Right lobe of liver (tissue), 6 donors: Measurements from ENCODE around the gene MYL5. TPM values are rescaled to one million over a fixed set of nuclear protein-coding genes. Genes with fewer than 3 reads are reported as not detected.
"Not testable (repeated sequence)": the region's sequence is repeated elsewhere in the genome, so short reads cannot be mapped to it uniquely, and the experiment has no call there.

Source experiments
- ATAC-seq, 4 donors: fragments of 200-7000 bp; cut with Tn5 transposase; one replicate each; pipeline ENCODE4 v1.9.1; 2020; ENCODE audit warnings: mild to moderate bottlenecking in 4 of 4, moderate library complexity in 4 of 4
- DNase-seq, 3 donors: peaks; one replicate each; pipeline ENCODE4 v3.0.0-alpha.2; 2020
- H3K27ac ChIP-seq, 3 donors: fragments of 200-600 bp; one replicate each; pipeline ENCODE4 v1.8.0; 2022
- H3K27me3 ChIP-seq, 2 donors: fragments of 200-600 bp; one replicate each; pipeline ENCODE4 v1.8.0; 2022
- H3K36me3 ChIP-seq, 4 donors: fragments of 200-600 bp; sonication (generic) in 1 of 4; one replicate each; pipeline versions ENCODE4 v1.5.1 to v1.8.0; 2017 to 2022; ENCODE audit warnings: control low read depth in 1 of 4
- H3K4me1 ChIP-seq, 4 donors: fragments of 200-600 bp; sonication (generic) in 1 of 4; one replicate each; pipeline versions ENCODE4 v1.5.1 to v1.8.0; 2017 to 2022; ENCODE audit warnings: control low read depth in 1 of 4
- H3K4me3 ChIP-seq, 3 donors: fragments of 200-600 bp; one replicate each; pipeline ENCODE4 v1.8.0; 2022
- H3K9me3 ChIP-seq, 4 donors: fragments of 200-600 bp; sonication (generic) in 1 of 4; one replicate each; pipeline versions ENCODE4 v1.5.1 to v1.8.0; 2017 to 2022; ENCODE audit warnings: control low read depth in 1 of 4
- POLR2A ChIP-seq: fragments of 450-650 bp; IDR thresholded peaks from one replicate; pipeline ENCODE4 v1.6.1; 2017; ENCODE audit warnings: antibody characterized with exemption, mild to moderate bottlenecking
- WGBS: methylation state at CpG from one replicate; pipeline ENCODE4 v1.1.6; 2018; ENCODE audit warnings: low coverage, low lambda C conversion rate; ENCODE audit not compliant: insufficient coverage; ENCODE audit errors: missing lambda C conversion rate; 5-methylcytosine and 5-hydroxymethylcytosine counted together
- intact Hi-C, 2 donors: fragments of 100-400 bp; cut with DNase I; formaldehyde crosslinking; loops; one replicate each; pipeline versions ENCODE4 v1.11.2 to v1.14.1; 2022
- total RNA-seq, 6 experiments: library from RNA; depleted of rRNA in 2 of 6; stranded (reverse); fragments of >200 nt in 2 of 6; fragmentation: NEBNext Ultra II Directional in 3 of 6; extraction: Animal tissue kit (Norgen Biotek cat#: 25700) in 3 of 6; gene quantifications; one replicate each; pipeline versions ENCODE4 v1.1.0 to v1.2.4, GENCODE V29; 2016 to 2023
- TF ChIP-seq, protein P1 (sequence below), 4 donors: fragments of 200-600 bp in 3 of 4; fragments of 450-650 bp in 1 of 4; IDR thresholded peaks; one replicate each; pipeline versions ENCODE4 v1.5.1 to v1.8.0; 2016 to 2022; ENCODE audit warnings: antibody characterized with exemption in 4 of 4, mild to moderate bottlenecking in 2 of 4
- donor health status: DM: no; HTN: yes; CAD: no.
- donor health status: DM: no; HTN: no; CAD: no.
- donor health status: DM: no; HTN: no; CAD: no.
- donor health status: DM: no; HTN: yes; CAD: no.
- donor health status: DM: no; HTN: yes; CAD: no.

The MYL5 gene
- total RNA-seq, 6 experiments from 2014 or later, result 6.9 to 9.2 (median 8.4) TPM

DNA sequence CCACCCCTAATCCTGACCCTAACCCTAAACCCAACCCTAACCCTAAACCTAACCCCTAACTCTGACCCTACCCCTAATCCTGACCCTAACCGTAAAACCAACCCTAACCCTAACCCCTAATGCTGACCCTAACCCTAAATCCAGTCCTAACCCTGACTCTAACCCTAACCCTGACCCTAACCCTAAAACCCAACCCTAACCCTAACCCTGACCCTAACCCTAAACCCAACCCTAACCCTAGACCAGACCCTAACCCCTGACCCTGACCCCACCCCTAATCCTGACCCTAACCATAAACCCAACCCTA is 30.6 kb downstream of the MYL5 start:
- intact Hi-C loops, result no loop called here
- peaks cover 0 to 5% (median 0%) of the 10 kb centered on the region in 4 donors for H3K4me1 ChIP-seq
- no peaks in the 10 kb centered on the region for H3K27me3 ChIP-seq
- no peak for ATAC-seq
- H3K27ac ChIP-seq, result no peak overlapping the region
- no peaks in the 10 kb centered on the region for H3K9me3 ChIP-seq
- H3K4me3 ChIP-seq, result peak overlapping the region in 2 of 3 donors; percentile 79 to 83
- H3K36me3 ChIP-seq, result no peaks in the 10 kb centered on the region
- TF ChIP-seq, protein P1, sequence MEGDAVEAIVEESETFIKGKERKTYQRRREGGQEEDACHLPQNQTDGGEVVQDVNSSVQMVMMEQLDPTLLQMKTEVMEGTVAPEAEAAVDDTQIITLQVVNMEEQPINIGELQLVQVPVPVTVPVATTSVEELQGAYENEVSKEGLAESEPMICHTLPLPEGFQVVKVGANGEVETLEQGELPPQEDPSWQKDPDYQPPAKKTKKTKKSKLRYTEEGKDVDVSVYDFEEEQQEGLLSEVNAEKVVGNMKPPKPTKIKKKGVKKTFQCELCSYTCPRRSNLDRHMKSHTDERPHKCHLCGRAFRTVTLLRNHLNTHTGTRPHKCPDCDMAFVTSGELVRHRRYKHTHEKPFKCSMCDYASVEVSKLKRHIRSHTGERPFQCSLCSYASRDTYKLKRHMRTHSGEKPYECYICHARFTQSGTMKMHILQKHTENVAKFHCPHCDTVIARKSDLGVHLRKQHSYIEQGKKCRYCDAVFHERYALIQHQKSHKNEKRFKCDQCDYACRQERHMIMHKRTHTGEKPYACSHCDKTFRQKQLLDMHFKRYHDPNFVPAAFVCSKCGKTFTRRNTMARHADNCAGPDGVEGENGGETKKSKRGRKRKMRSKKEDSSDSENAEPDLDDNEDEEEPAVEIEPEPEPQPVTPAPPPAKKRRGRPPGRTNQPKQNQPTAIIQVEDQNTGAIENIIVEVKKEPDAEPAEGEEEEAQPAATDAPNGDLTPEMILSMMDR (IDR thresholded peaks at IDR 0.05), result no peak
- no peak for TF ChIP-seq POLR2A
- WGBS, result 92% methylated on average over 1 of the region's 1 CpG
- DNase-seq, result no peak

DNA sequence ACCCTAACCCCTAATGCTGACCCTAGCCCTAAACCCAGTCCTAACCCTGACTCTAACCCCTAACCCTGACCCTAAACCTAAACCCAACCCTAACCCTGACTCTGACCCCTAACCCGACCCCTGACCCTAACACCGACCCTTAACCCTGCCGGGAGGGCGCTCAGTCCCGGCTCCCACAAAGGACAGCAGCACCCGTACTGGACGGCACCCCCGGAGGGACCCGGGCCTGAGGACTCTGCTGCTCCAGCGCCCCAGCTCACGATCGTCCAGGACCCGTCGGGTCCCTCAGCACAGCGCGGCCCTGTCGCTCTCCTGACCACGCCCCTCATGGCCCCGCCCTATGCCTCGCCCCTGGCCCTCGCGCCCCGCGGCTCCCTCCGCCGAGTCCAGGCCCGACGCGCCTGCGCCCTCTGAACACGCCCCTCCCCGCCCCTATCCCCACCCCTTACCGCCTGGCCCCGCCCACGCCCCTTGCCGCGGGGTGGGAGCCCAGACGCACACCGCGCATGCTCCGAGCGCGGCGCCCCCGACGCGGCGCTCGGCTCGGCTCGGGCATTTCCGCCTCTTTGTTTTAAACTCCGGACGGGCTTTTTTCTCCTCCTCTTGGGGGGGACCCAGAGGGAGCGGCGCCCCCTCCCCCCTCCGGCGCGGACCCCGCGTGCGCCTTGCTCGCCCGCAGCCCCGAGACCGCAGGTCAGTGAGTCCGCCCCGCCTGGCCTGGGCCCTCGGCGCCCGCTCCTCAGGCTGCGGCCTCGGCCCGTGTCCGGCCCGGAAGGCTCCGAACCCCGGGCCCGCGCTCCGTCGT is 31.1 kb downstream of the MYL5 start, which contains the start of gene PCGF3:
Gene PCGF3 (plus strand): TSS at position 555 of the 805 bp plus-strand sequence. CDS start 27,849 bp downstream, outside the sequence.
- Histone ChIP-seq H3K36me3 (no peaks in the 10 kb centered on the region), H3K9me3 (no peaks in the 10 kb centered on the region), H3K4me1 (peaks cover 0 to 5% (median 0%) of the 10 kb centered on the region in 4 donors), H3K27me3 (no peaks in the 10 kb centered on the region), H3K4me3 (peak within 1 kb of the TSS; percentile 79 to 96 (median 83)), H3K27ac (peak within 1 kb of the TSS; percentile 79 to 95 (median 81))
- peak; percentile 96 to 98 (median 97) for ATAC-seq
- intact Hi-C loops, result no loop called here
- TF ChIP-seq POLR2A, result peak; percentile 69
- TF ChIP-seq, protein P1 (IDR thresholded peaks at IDR 0.05), result no peak
- peak; percentile 99 for DNase-seq
- 3% methylated on average over 33 of the region's 82 CpGs for WGBS

DNA sequence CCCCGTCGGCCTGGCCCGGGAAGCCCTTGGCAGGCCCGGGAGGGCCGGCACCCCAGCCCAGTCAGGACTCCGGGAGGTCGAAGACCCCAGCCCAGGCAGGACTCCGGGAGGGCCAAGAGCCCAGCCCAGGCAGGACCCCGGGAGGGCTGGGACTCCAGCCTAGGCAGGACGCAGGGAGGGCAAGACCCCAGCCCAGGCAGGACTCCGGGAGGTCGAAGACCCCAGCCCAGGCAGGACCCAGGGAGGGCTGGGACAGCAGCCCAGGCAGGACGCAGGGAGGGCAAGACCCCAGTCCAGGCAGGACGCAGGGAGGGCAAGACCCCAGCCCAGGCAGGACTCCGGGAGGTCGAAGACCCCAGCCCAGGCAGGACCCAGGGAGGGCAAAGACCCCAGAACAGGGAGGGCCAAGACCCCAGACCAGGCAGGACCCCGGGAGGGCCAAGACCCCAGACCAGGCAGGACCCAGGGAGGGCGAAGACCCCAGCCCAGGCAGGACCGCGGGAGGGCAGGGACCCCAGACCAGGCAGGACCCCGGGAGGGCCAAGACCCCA is 31.8 kb downstream of the MYL5 start:
- H3K36me3 ChIP-seq, H3K9me3 ChIP-seq, intact Hi-C loops, ATAC-seq, H3K27me3 ChIP-seq, H3K4me1 ChIP-seq: not testable (repeated sequence)
- 0% methylated on average over 1 of the region's 21 CpGs for WGBS
- H3K4me3 ChIP-seq, result peak overlapping the region; percentile 79 to 96 (median 83)
- peak in 1 of 3 donors; percentile 63 for DNase-seq
- H3K27ac ChIP-seq, result peak overlapping the region; percentile 79 to 95 (median 81)

DNA sequence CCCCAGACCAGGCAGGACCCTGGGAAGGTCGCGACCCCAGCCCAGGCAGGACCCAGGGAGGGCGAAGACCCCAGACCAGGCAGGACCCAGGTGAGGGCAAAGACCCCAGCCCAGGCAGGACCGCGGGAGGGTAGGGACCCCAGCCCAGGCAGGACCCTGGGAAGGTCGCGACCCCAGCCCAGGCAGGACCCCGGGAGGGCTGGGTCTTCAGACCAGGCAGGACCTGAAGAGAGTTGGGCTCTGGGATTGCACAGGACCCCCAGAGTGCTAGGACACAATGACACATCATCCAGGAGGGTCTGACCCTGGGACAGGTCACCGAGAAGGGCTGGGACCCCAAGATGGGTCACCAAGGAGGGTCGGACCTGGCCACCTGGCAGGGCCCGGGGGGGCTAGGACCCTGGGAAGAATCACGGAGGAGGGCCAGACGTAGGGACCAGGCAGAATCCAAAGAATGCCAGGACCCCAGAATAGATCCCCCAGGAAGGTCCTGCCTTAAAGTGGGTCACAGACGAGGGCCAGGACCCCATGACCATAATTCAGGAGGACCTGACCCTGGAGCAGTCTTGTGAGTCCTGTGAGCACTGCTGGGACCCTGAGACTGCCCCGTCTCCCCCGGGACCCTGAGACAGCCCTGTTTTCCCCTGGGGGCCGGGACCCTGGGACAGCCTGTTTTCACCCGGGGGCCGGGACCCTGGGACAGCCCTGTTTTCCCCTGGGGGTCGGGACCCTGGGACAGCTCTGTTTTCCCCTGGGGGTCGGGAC is 32.7 kb downstream of the MYL5 start:
- H3K4me1 ChIP-seq, result peaks cover 0 to 5% (median 0%) of the 10 kb centered on the region in 4 donors
- no peaks in the 10 kb centered on the region for H3K9me3 ChIP-seq
- DNase-seq (no peak), ATAC-seq (no peak)
- no peak for TF ChIP-seq POLR2A
- TF ChIP-seq, protein P1 (IDR thresholded peaks at IDR 0.05), result no peak
- H3K4me3 ChIP-seq, result peak overlapping the region; percentile 18 to 21 (median 19)
- H3K27ac ChIP-seq, result no peak overlapping the region
- no peaks in the 10 kb centered on the region for H3K27me3 ChIP-seq
- 42% methylated on average over 3 of the region's 21 CpGs for WGBS
- intact Hi-C loops, result no loop called here
- no peaks in the 10 kb centered on the region for H3K36me3 ChIP-seq
